Measurements from ENCODE around the gene HS6ST3.

Gene HS6ST3

DNA sequence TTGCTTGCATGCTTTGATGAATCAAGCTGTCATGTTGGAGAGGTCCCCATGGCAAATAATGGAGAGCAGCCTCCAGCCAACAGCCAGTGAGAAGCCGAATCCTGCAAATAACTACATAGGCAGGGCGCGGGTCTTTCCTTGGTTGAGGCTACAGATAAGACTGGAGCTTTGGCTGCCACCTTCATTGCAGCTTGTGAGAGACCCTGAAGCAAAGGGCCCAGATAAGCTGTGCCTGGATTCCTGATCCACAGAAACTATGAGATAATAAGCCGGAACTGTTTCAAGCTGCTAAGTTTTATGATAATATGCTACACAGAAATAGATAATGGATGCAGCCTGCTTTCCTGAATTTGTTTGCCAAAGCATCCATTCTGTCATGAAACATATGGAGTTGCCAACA, 257.0 kb downstream of the HS6ST3 start:
- Mint-ChIP-seq H3K36me3 (ENCODE audit: low read depth) (no peaks in the 10 kb centered on the region), H3K4me1 (ENCODE audit: low read depth) (no peaks in the 10 kb centered on the region), H3K27ac (no peak overlapping the region), H3K4me3 (no peak overlapping the region), H3K9me3 (peaks cover 8% of the 10 kb centered on the region), H3K27me3 (no peaks in the 10 kb centered on the region)
- intact Hi-C loops (cut with micrococcal nuclease), result no loop called here

DNA sequence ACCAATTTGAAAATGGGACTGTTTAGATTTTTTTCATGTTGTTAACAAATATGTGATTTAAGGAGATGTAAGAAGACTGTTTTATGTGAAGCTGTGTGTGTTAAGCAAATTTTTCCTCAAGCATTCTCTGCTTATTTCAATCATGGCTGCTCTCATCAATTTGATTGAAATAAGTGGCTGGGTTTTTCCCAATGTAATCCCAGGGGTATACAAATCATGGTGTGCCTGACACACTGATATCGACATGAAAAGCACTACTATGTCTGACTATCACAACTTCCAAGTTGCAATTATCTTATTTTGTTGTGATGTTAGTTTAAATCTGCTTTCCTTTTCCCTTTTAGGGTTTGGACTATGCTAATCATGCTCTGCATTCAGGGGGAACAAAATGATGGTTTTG, 283.7 kb downstream of the HS6ST3 start:
- Mint-ChIP-seq H3K4me1 (ENCODE audit: low read depth) (no peaks in the 10 kb centered on the region), H3K4me3 (no peak overlapping the region), H3K9me3 (no peaks in the 10 kb centered on the region), H3K36me3 (ENCODE audit: low read depth) (no peaks in the 10 kb centered on the region), H3K27ac (no peak overlapping the region), H3K27me3 (no peaks in the 10 kb centered on the region)
- intact Hi-C loops (cut with micrococcal nuclease), result no loop called here

DNA sequence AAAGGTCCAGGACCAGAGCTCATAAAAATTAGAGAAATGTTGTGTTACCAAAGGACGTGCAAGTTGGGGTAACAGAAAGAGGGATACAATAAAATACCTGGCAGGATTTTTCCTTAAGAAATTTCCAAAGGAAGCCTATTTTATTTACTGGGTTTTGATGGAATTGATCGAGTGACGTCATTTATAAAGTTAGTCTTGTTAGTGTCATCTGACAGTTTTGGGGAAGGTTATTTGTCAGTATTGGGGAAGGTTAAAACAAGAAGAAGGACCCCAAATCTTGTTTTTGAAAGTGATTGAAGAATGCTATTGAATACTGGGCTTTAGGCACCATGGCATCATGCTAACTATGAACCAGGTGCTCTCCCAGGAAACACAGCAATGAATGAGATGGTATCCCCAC, 287.9 kb downstream of the HS6ST3 start:
- H3K27me3 Mint-ChIP-seq, result no peaks in the 10 kb centered on the region
- no peak overlapping the region for H3K4me3 Mint-ChIP-seq
- no peak overlapping the region for H3K27ac Mint-ChIP-seq
- H3K4me1 Mint-ChIP-seq (ENCODE audit: low read depth), result no peaks in the 10 kb centered on the region
- no peaks in the 10 kb centered on the region for H3K9me3 Mint-ChIP-seq
- no peaks in the 10 kb centered on the region for H3K36me3 Mint-ChIP-seq (ENCODE audit: low read depth)
- intact Hi-C loops (cut with micrococcal nuclease), result no loop called here

GRCh38 chr13:96379967-96380366, 290.1 kb downstream of the HS6ST3 start:
- Mint-ChIP-seq H3K4me1 (ENCODE audit: low read depth) (no peaks in the 10 kb centered on the region), H3K9me3 (no peaks in the 10 kb centered on the region), H3K4me3 (no peak overlapping the region), H3K36me3 (ENCODE audit: low read depth) (no peaks in the 10 kb centered on the region), H3K27ac (no peak overlapping the region), H3K27me3 (no peaks in the 10 kb centered on the region)
- intact Hi-C loops (cut with micrococcal nuclease), result no loop called here

- Mint-ChIP-seq H3K36me3 (ENCODE audit: low read depth) (no peaks in the 10 kb centered on the region), H3K27me3 (no peaks in the 10 kb centered on the region)
Observed at GRCh38 chr13:96381681-96382080, 291.8 kb downstream of the HS6ST3 start.

DNA sequence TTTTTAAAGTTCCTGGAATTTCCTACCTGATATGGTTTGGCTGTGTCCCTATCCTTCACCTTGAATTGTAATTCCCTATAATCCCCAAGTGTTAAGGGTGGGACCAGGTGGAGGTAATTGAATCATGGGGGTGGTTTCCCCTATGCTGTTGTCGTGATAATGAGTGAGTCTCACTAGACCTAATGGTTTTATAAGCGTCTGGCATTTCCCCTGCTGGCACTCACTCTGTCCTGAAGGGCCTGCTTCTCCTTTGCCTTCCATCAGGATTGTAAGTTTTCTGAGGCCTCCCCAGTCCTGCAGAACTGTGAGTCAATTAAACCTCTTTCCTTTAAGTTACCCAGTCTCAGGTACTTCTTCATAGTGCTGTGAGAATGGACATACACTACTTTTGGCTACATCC, 298.7 kb downstream of the HS6ST3 start:
- Mint-ChIP-seq H3K9me3 (peaks cover 12% of the 10 kb centered on the region), H3K4me1 (ENCODE audit: low read depth) (no peaks in the 10 kb centered on the region)

More at GRCh38 chr13:96381681-96382080, 291.8 kb downstream of the HS6ST3 start:
- Mint-ChIP-seq H3K27ac (no peak overlapping the region), H3K4me1 (ENCODE audit: low read depth) (no peaks in the 10 kb centered on the region), H3K9me3 (no peaks in the 10 kb centered on the region), H3K4me3 (no peak overlapping the region)
- intact Hi-C loops (cut with micrococcal nuclease), result no loop called here

DNA sequence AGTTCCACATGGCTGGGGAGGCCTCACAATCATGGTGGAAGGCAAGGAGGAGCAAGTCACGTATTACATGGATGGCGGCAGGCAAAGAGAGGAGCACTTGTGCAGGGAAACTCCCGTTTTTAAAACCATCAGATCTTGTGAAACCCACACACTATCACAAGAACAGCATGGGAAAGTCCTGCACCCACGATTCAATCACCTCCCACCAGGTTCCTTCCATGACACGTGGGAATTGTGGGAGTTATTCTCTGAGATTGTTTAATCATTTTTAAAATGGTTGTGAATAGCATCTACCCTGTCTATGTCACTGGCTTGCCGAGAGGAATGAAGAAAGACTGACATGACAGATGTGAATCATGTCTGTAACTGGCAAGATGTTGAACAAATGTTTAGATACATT, 301.7 kb downstream of the HS6ST3 start:
- intact Hi-C loops (cut with micrococcal nuclease), result no loop called here
- no peak overlapping the region for H3K27ac Mint-ChIP-seq
- no peaks in the 10 kb centered on the region for H3K27me3 Mint-ChIP-seq
- H3K4me3 Mint-ChIP-seq, result no peak overlapping the region
- H3K9me3 Mint-ChIP-seq, result peaks cover 12% of the 10 kb centered on the region
- H3K36me3 Mint-ChIP-seq (ENCODE audit: low read depth), result no peaks in the 10 kb centered on the region
- no peaks in the 10 kb centered on the region for H3K4me1 Mint-ChIP-seq (ENCODE audit: low read depth)

More for the DNA sequence above, 298.7 kb downstream of the HS6ST3 start:
- Mint-ChIP-seq H3K27ac (no peak overlapping the region), H3K36me3 (ENCODE audit: low read depth) (no peaks in the 10 kb centered on the region), H3K4me3 (no peak overlapping the region), H3K27me3 (no peaks in the 10 kb centered on the region)
- intact Hi-C loops (cut with micrococcal nuclease), result no loop called here

DNA sequence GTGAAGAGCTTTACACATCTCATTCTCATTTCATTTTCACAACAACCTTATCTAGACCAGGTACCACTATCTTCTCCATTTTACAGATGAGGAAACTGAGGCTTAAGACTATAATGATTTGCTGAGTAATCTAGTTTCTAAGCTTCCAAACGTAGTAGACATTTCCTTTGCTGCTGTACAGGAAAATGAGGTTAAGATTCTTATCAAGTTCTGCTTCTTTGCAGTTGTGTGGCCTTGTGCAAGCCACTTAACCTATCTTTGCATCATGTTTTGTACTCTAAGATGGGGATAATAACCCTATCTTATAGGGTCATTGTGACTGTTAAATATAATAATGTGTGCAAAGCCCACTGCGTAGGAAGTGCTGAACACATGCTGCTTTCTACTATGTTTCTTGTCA, 307.9 kb downstream of the HS6ST3 start:
- Mint-ChIP-seq H3K9me3 (no peaks in the 10 kb centered on the region), H3K36me3 (ENCODE audit: low read depth) (no peaks in the 10 kb centered on the region), H3K4me3 (no peak overlapping the region), H3K27me3 (no peaks in the 10 kb centered on the region), H3K27ac (no peak overlapping the region), H3K4me1 (ENCODE audit: low read depth) (no peaks in the 10 kb centered on the region)
- intact Hi-C loops (cut with micrococcal nuclease), result no loop called here

GRCh38 chr13:96398486-96398885, 308.6 kb downstream of the HS6ST3 start:
- H3K4me1 Mint-ChIP-seq (ENCODE audit: low read depth), result no peaks in the 10 kb centered on the region
- H3K9me3 Mint-ChIP-seq, result no peaks in the 10 kb centered on the region
- H3K27ac Mint-ChIP-seq, result no peak overlapping the region
- no peaks in the 10 kb centered on the region for H3K27me3 Mint-ChIP-seq
- intact Hi-C loops (cut with micrococcal nuclease), result no loop called here
- H3K4me3 Mint-ChIP-seq, result no peak overlapping the region
- H3K36me3 Mint-ChIP-seq (ENCODE audit: low read depth), result no peaks in the 10 kb centered on the region

DNA sequence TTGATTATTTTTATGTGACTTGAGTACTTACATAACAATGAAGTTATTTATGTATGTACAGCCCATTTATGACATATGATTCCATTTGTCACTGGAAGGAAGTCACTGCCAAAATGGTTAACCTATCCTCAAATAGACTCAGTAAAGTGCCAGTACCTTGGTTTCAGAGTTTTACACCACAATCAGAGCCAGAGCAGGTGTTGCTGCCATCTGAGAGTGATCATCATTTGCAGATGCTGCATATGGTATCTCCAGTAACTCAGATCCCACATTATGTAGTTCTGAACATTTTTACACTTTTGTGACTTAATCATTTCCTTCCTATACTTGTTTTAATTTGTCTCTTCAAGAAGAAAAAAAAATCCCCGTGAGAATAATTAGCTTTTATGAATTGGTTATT, 313.3 kb downstream of the HS6ST3 start:
- no peaks in the 10 kb centered on the region for H3K4me1 Mint-ChIP-seq (ENCODE audit: low read depth)
- H3K27me3 Mint-ChIP-seq, result no peaks in the 10 kb centered on the region
- intact Hi-C loops (cut with micrococcal nuclease), result no loop called here
- no peaks in the 10 kb centered on the region for H3K9me3 Mint-ChIP-seq
- H3K36me3 Mint-ChIP-seq (ENCODE audit: low read depth), result no peaks in the 10 kb centered on the region
- no peak overlapping the region for H3K4me3 Mint-ChIP-seq
- no peak overlapping the region for H3K27ac Mint-ChIP-seq

GRCh38 chr13:96403651-96404050, 313.7 kb downstream of the HS6ST3 start:
- H3K36me3 Mint-ChIP-seq (ENCODE audit: low read depth), result no peaks in the 10 kb centered on the region
- no peaks in the 10 kb centered on the region for H3K27me3 Mint-ChIP-seq
- no peaks in the 10 kb centered on the region for H3K4me1 Mint-ChIP-seq (ENCODE audit: low read depth)
- intact Hi-C loops (cut with micrococcal nuclease), result no loop called here
- no peak overlapping the region for H3K4me3 Mint-ChIP-seq
- H3K27ac Mint-ChIP-seq, result no peak overlapping the region
- no peaks in the 10 kb centered on the region for H3K9me3 Mint-ChIP-seq

DNA sequence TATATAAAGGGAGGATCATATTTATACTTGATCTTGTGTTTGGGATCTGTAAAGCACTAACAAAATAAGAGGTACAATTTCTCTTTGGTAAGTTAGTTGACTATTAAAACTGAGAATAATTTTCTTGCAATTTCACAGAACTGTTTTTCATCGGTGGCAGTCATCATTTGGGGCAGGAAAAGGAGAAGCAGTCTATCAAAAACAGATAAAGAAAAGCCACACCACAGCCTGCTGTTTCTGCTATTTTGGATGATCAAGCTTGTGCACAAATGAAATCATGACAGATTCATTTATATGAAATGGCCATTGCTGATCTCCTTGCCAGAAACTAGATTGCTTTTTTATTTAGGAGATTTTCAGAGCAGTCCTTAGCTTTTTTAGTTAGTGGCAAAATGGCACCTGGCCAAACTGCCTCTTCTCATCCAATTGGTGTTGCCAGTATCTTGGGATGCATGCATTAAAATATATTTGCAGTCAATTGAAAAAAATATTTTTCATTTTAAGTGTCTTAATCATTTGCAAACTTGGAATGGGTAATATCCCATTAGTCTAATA, 326.0 kb downstream of the HS6ST3 start:
- Mint-ChIP-seq H3K36me3 (ENCODE audit: low read depth) (no peaks in the 10 kb centered on the region), H3K4me1 (ENCODE audit: low read depth) (peaks cover 13% of the 10 kb centered on the region), H3K27me3 (no peaks in the 10 kb centered on the region), H3K27ac (no peak overlapping the region), H3K9me3 (peaks cover 17% of the 10 kb centered on the region), H3K4me3 (no peak overlapping the region)
- intact Hi-C loops (cut with micrococcal nuclease), result no loop called here

DNA sequence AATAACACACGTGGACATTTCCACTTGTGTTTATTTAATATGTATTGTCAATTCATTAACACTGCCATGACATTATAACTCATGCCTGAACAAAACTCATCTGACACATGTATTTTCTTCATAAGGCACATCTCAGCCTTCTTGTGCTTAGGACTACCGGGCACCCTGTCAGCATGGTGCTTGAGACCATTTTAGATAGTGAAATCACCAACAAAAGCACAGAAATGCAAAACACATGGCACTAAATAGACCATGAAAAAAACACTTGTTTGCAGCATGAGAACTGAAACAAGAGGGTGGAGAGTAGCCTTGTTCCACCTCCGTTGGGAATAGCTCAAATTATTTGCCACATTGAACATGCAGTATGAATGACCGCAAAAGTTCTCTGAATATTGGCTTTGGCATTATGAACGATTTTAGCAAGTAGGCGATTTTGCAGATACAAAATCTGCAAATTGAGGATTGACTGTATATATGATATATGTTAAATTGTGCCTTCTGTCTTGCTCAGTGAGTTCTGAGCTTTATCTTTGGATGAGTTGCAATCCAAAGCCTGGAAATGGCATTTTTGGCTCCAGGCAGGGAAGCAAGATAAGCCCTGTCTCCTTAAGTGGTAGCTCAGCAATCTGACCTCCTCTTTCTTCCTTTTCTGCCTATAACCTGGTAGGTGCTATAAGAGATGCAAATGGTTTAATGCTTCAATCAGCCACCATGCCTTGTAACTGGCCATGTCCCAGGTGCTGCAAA, 328.2 kb downstream of the HS6ST3 start:
- H3K4me1 Mint-ChIP-seq (ENCODE audit: low read depth), result no peaks in the 10 kb centered on the region
- no peak overlapping the region for H3K27ac Mint-ChIP-seq
- no peaks in the 10 kb centered on the region for H3K27me3 Mint-ChIP-seq
- intact Hi-C loops (cut with micrococcal nuclease), result no loop called here
- H3K9me3 Mint-ChIP-seq, result no peaks in the 10 kb centered on the region
- no peak overlapping the region for H3K4me3 Mint-ChIP-seq
- H3K36me3 Mint-ChIP-seq (ENCODE audit: low read depth), result no peaks in the 10 kb centered on the region

DNA sequence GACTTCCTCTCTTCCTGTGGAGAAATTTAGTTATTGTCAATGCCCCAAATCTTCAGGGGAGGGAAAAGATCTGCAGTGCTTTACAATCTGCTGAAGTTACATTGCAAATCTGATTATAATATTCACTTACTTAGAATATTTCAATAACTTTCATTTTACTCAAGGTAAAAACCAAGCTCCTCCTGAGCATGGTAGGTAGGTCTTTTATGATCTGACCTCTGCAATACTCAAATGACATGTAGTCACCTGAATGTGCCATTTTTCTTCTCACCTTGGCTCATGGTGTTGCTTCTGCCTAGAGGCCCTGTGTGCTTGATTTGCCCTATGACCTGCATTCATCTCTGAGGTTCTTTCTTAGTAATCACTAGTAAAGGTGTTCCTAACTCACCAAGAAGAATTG, 331.4 kb downstream of the HS6ST3 start:
- no peak overlapping the region for H3K4me3 Mint-ChIP-seq
- H3K9me3 Mint-ChIP-seq, result no peaks in the 10 kb centered on the region
- H3K27me3 Mint-ChIP-seq, result no peaks in the 10 kb centered on the region
- no peak overlapping the region for H3K27ac Mint-ChIP-seq
- H3K4me1 Mint-ChIP-seq (ENCODE audit: low read depth), result no peaks in the 10 kb centered on the region
- intact Hi-C loops (cut with micrococcal nuclease), result no loop called here
- no peaks in the 10 kb centered on the region for H3K36me3 Mint-ChIP-seq (ENCODE audit: low read depth)

DNA sequence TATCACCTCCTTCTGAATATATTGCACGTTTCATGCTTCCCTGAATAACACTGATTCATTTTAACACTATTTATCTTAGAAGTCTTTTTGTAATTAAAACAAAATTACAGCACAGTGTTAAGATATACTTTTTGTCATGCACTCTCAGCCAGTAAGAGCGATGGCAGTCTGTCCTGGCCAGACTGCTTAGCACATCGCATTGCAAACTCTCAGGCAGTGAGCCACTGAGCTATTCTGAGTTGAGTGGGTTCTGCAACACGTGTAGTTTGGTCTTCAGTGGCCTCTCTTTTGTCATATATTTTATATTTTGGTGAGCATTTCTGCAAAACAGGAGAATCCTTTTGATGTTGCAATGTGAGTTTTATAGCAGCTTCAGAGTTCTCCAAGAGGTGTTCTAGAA, 332.1 kb downstream of the HS6ST3 start:
- Mint-ChIP-seq H3K9me3 (no peaks in the 10 kb centered on the region), H3K27me3 (no peaks in the 10 kb centered on the region), H3K4me3 (no peak overlapping the region), H3K4me1 (ENCODE audit: low read depth) (no peaks in the 10 kb centered on the region), H3K36me3 (ENCODE audit: low read depth) (no peaks in the 10 kb centered on the region), H3K27ac (no peak overlapping the region)
- intact Hi-C loops (cut with micrococcal nuclease), result no loop called here
